CD4-positive, alpha-beta T cell treated with Interleukin-12 subunit alpha and Interleukin-12 subunit beta, for 1 hour (primary cell): ENCODE measurements around the gene STPG4.
"Not testable (repeated sequence)": the region's sequence is repeated elsewhere in the genome, so short reads cannot be mapped to it uniquely, and the experiment has no call there.

Source experiments
- DNase-seq: peaks from one replicate; pipeline ENCODE4 v3.0.0-alpha.2; 2020

STPG4 gene

GRCh38 chr2:47172922-47173695, 18.0 kb upstream of the STPG4 start:
- DNase-seq = no peak

GRCh38 chr2:47172156-47172921, 17.2 kb upstream of the STPG4 start:
- no peak for DNase-seq

DNA sequence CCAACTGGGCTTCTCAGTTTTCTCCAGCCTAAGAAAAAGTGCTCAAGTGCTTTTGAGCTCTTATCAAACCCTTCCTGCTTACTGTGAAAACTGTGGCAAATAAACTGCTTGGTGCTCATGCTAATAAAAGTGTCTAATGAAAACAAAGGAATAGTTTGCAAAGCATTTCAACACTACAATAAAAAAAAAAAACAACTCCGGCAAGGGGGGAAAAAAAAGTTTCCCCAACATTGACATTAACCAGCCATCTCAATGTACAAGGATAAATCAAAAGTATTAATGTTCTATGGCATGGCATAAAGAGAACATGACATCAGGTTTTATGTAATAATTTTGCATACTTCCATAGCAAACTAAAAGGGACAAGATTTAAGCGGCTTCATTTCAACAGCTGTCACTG, 14.7 kb upstream of the STPG4 start:
- no peak for DNase-seq

GRCh38 chr2:47168895-47169294, 13.8 kb upstream of the STPG4 start:
- DNase-seq = not testable (repeated sequence)

GRCh38 chr2:47167149-47167548, 12.0 kb upstream of the STPG4 start:
- DNase-seq = no peak

- DNase-seq = no peak
Observed at GRCh38 chr2:47165001-47165555, 10.0 kb upstream of the STPG4 start.

DNA sequence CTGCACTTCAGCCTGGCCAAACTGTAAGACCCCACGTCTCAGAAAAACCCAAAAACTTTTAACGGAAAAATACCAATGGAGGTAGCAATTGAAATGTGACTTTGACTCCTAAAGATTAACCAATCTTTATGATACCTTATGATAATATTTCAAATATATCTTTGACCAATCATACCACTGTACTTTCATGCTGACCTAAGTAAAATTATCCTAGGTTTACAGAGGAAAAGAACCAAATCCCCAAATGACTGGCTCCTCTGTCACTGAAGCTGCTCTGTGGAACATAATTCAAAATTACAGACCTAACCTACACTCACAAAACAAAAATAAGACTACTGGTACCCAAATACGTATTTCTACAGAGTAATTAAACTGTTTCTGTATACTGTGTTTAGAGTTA, 7.7 kb upstream of the STPG4 start:
- DNase-seq = no peak

GRCh38 chr2:47161475-47161874, 6.4 kb upstream of the STPG4 start:
- no peak for DNase-seq

- no peak for DNase-seq
Observed at GRCh38 chr2:47160660-47161059, 5.6 kb upstream of the STPG4 start.

DNA sequence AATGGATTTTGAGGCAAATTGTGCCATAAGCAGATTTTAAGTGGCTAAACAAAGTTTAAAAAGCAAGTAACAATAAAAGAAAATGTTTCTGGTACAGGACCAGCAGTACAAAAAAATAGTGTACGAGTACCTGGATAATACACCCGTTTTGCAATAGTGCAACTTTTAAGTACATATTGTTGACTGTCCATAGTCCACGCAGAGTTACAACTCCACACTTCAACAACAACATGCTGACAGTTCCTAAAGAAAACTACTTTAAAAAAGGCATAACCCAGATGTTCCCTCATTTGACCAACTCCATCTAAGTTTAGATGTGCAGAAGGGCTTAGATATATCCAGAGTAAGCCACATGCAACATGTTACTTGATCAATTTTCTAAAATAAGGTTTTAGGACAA, 5.1 kb upstream of the STPG4 start:
- no peak for DNase-seq

- DNase-seq = no peak
Observed at GRCh38 chr2:47159627-47160026, 4.5 kb upstream of the STPG4 start.

- no peak for DNase-seq
Observed at GRCh38 chr2:47158576-47158975, 3.5 kb upstream of the STPG4 start.

DNA sequence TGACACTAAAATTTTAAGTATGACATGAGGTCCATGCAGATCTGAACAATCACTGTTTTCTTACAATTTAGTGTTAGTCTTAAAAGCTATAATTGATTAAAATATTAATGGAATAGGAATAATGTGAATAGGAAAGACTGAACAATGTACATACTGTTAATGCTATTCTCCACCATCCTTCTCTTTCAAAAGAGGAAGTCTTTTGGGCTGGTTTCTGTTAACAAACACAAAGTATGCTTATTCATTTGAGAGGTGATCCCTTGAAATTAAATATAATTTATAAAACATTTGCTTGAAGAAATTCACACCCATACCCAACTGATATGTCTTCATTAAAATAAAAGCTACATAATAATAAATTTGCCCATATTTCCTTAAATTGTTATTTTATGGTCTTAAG, 2.3 kb downstream of the STPG4 start:
- DNase-seq = no peak

- no peak for DNase-seq
Observed at GRCh38 chr2:47150175-47150574, 4.9 kb downstream of the STPG4 start.

DNA sequence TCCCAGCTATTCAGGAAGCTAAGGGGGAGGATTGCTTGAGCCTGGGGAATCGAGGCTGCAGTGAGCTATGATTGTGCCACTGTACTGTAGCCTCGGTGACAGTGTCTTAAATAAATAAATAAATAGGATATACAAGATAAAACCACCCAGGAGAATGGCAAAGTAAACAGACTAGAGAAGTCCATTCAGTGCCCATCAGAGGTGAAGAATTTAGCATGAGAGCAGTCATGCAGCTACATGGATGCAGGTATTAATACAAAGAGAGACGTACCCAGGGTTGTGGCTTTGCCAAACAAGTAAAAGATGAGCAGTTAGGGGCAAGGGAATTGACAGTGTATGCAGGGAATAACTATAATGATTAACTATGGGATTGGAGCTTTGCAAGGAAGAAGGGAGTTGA, 8.1 kb downstream of the STPG4 start:
- DNase-seq = no peak

DNA sequence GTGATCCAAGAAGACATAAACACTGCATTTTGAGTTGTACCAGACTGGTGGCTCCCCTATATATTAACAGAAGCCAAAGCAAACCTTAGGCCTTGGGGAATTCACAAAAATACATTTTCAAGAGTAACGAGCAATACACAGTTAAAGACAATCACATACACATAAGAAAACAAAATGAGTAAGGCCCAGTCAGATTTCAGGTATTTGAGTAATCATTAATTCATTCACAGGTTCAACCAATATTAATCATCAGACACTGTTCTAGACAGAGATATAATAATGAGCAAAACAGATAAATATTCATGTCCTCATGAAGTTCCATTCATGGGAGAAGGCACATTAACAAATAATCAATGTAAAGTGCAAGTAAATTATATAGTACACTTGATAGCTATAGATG, 9.6 kb downstream of the STPG4 start:
- DNase-seq = no peak

GRCh38 chr2:47141520-47141919, 13.6 kb downstream of the STPG4 start:
- DNase-seq = no peak

- DNase-seq = no peak
Observed at GRCh38 chr2:47134386-47135090, 20.6 kb downstream of the STPG4 start.

DNA sequence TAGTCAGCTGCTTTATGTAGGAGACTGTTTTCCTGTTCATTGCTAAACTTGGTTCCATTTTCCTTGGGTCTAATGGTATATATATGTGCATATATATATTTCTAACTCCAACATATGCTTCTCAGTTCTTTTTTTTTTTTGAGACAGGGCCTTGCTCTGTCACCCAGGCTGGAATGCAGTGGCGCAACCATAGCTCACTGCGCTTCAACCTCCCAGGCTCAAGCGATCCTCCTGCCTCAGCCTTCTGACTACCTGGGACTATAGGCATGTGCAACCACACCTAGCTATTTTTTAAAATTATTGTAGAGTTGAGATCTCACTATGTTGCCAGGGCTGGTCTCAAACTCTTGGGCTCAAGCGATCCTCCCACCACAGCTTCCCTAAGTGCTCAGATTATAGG, 22.1 kb downstream of the STPG4 start:
- DNase-seq = no peak

DNA sequence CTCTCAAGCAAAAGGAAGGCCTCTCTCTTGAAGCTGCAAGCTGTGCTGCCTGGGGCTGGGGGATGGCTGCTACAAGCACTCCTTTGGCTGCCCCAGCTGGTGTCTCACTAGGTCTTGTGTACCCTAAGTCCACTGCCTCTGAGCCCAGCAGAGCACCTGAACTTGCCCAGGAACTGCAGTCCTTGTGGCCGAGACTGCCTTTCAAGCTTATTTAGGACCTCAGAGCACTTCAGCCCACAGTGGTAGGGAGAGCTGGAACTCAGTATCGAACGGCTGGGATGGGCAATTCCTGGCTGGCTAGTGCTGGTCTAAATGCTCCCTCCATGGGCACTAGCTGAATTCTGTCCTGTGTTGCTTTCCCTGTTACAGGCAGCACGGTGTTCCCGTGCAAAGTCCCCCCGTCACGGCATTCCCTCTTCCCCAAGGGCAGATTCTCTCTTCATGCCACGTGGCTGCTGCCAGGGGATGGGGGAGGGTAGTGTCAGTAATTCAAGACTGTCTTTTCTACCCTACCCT, 25.9 kb downstream of the STPG4 start:
- no peak for DNase-seq

DNA sequence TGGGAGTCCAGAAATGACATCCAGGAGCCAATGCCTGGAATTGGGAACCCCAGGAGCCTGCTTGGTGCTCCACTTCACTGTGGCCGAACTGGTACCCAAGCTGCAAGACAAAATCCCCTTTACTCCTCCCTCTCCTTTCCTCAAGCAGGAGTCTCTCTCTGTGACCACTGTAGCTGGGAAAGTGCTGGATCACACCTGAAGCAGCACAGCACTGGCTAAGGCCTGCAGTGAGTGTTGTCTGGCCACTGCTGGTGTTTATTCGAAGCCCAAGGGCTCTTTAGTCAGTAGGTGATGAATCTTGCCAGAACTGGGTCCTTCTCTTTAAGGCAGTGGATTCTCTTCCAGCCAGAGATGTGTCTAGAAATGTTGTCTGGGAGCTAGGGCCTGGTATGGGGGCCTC, 26.4 kb downstream of the STPG4 start:
- no peak for DNase-seq

- DNase-seq = no peak
Observed at GRCh38 chr2:47127862-47128543, 27.1 kb downstream of the STPG4 start.

- DNase-seq = no peak
Observed at GRCh38 chr2:47126783-47127182, 28.3 kb downstream of the STPG4 start.
